Measurements from ENCODE around the gene MAP2K7.
A peak's percentile ranks its signal among the peaks of the same experiment; 100 is the strongest.
"Not testable (repeated sequence)": the region's sequence is repeated elsewhere in the genome, so short reads cannot be mapped to it uniquely, and the experiment has no call there.

MAP2K7 gene

DNA sequence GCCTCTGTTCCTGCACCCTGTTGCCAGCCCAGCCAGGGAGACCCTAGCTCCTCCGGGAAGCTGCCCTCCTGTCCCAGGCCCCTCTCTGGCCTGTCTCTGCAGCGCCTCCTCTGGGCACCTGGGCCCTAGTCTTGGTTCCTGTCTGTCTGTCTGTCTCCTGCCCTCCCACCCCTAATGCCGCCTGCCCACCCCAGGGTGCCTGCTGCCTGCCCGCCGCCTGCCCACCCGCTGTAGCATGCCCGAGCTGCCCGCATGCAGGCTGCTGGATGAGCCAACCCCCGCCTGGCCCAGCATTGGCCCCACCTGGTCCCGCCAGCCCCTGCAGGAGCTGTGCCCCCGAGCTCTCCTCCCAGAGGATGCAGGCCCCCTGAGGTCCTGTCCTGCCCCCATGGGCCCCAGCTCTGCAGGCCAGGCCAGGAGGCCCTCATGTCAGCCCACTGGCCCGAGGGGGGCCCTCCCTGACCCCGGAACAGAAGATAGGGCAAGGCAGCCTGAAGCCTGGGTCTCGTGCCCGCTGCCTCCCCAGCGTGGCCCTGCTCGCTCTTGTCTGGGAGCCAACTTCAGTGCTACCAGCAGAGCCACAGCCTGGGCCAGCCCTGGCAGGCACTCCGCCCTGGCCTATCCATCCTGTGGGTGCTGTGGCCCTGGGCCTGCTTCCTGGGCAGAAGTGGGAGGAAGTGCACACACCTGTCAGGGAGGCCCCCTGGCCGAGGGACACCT lies 5.2 kb downstream of the MAP2K7 start:
- no peak for DNase-seq

DNA sequence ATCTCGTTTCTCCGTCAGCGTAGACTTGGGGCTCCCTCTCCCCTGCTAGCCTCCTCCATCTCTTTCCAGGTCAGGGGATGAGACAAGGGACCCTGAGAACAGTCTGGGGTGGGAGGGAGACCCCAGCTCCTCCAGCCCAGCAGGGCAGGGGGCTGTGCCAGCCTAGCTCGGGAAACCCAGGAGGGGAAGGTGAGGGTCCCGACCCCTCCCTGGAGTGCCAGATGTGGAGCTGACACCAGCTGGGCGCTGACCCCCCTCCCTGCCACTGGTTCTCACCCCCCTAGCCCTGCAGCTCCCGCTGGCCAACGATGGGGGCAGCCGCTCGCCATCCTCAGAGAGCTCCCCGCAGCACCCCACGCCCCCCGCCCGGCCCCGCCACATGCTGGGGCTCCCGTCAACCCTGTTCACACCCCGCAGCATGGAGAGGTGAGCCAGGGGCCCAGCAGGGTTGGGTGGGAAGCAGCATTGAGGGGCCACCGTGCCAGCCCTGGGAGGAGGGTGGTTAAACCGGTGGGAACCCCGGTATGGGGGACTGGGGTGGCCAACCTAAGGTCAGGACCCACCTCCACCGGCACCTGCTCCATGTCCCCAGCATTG lies 5.9 kb downstream of the MAP2K7 start:
- no peak for DNase-seq

DNA sequence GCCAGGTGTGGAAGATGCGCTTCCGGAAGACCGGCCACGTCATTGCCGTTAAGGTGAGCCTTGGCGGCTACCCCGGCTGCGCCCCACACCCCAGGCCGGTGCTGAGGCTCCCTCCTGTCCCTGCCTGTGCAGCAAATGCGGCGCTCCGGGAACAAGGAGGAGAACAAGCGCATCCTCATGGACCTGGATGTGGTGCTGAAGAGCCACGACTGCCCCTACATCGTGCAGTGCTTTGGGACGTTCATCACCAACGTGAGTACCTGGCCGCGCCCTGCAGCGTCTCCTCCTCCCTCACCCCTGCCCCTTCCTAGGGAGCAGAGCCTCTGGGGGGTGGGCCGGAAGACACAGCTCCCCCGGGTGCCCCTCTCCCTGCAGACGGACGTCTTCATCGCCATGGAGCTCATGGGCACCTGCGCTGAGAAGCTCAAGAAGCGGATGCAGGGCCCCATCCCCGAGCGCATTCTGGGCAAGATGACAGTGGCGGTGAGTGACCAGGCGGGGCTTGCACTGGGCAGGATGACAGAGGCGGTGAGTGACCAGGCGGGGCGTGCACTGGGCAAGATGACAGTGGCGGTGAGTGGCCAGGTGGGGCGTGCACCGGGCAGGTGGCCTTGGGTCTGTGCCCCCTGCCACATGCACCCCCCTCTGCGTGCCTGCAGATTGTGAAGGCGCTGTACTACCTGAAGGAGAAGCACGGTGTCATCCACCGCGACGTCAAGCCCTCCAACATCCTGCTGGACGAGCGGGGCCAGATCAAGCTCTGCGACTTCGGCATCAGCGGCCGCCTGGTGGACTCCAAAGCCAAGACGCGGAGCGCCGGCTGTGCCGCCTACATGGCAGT lies 6.9 kb downstream of the MAP2K7 start:
- no peak for DNase-seq

DNA sequence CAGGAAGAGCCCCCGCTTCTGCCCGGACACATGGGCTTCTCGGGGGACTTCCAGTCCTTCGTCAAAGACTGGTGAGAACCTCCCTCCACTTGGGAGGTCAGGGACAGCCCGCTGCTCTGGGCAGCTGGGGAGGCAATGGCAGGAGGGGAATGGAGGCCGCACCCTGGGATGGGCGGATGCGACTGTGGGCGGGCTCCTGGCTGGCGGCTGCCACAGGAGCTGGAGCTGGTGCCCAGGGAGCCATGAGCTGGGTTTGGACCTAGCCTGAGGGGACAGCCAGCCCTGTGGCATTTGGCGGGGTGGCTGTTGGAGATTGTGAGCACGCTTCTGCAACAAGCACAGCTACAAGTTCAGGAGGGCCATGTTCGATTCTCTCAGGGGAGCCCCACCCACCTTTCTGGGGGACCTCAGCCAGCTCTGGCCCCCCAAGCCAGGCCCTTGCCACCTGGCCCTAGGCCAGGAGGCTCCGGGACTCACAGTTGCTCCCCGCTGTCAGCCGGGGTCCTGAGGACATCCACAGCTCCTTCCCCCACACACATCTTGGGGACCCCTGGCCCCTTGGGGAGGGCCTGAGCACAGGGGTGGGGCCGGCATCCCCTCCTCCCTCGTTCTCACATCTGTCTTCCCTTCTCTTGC lies 7.9 kb downstream of the MAP2K7 start:
- no peak for DNase-seq

DNA sequence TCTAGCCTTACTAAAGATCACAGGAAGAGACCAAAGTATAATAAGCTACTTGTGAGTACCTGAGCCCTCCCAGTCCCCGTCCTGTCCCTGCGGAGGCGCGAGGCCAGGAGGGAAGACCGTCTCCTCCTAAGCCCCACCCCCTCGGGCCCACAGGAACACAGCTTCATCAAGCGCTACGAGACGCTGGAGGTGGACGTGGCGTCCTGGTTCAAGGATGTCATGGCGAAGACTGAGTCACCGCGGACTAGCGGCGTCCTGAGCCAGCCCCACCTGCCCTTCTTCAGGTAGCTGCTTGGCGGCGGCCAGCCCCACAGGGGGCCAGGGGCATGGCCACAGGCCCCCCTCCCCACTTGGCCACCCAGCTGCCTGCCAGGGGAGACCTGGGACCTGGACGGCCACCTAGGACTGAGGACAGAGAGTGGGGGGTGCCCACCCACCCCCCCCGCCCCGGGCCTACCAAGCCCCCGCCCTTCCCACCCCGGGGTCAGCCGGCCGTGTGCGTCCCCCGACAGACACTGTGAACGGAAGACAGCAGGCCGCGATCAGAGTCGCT lies 8.5 kb downstream of the MAP2K7 start:
- DNase-seq = no peak

DNA sequence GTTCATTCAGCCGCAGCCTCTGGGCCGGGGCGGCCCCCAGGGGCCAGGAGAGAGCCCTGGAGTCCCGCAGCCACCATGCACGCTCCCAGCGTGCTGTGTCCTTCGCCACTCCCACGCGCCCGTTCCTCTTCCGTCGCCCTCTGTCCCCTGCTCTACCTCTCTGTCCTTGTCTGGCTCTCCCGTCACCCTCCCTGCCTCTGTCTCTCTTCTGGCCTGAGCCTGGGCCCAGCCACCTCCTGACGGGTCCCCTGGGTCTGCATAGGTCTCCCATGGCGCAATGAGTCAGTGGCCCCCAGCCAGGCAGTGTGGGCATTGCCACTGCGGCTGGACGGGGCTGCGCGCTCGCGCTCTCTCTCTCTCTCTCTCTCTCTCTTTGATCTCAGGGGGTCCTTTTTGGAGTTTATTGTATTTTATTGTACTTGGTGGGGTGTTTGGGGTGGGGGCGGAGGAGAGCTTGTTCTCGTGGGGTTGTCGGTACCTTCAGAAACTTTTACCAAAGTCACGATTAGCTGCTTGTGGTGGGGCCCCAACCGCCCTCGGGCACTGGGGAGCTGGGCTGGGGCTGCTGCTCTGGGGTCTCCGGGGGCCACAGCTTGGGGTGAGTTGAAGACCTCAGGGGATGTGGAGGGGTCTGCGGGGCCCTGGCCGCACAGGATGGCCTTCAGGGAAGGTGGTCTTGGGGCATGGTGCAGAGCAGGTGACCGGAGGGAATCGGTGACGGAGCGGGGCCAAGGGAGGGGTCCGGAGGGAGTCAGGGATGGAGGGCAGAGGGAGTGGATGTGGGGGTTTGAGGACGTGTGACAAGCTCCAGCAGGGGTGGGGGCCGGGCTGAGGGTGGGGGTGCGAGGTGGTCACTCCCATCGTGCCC lies 9.3 kb downstream of the MAP2K7 start:
- DNase-seq = no peak

DNA sequence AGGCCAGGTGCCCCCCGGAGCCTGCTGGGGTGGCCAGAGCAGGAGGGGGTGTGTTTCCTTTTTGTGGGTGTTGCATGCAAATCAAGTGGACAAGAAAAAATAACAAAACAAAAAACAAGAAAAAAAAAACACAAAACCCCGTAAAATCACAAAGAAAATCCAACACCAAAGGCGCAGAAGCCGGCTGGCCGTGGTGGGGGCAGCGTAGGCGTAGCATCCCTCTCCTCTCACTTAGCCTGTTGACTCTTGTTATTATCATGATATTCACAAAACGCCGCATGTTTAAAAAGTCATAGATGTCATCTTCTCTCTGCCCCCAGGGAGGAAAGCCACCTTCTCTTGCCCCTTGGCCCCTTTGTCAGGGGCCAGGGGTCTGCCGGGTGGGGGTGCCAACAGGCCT lies 10.0 kb downstream of the MAP2K7 start:
- DNase-seq = no peak

DNA sequence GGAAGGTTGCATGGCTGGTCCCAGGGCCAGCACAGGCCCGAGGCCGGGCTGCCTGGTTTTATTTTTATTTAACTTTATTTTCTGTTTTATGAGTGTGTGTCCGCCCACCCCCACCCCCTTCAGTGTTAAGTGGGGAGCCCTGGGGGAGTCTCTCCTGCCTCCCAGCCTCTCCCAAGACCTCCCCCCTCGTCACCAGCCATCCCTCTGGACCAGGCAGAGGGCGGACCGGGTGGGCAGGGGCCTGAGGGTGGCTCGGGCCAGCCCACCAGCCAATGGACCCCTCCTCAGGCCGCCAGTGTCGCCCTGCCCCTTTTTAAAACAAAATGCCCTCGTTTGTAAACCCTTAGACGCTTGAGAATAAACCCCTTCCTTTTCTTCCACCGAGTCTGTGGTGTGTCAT lies 10.4 kb downstream of the MAP2K7 start:
- DNase-seq = no peak

DNA sequence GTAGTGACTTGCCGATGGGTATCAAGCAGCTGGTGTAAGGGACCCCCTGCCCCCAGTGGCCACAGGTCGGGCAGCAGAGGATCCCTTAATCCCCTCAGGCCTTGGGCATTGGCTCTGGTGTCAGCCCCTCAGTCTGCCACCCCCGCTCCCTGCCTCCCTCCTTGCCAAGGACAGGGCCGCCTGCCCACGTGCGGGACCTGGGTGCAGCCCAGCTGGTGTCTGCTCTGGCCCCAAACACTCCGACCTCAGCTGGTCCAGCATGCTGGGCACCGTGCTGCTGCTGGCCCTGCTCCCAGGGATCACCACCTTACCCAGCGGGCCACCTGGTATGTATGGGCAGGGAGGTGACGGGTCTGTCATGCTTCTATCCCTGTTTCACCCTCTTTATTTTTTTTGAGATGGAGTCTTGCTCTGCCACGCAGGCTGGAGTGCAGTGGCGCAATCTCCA lies 10.9 kb downstream of the MAP2K7 start, which contains the start of gene TGFBR3L:
TSS of gene TGFBR3L (plus strand) at position 233 of the 448 bp plus-strand sequence.
- DNase-seq = no peak

DNA sequence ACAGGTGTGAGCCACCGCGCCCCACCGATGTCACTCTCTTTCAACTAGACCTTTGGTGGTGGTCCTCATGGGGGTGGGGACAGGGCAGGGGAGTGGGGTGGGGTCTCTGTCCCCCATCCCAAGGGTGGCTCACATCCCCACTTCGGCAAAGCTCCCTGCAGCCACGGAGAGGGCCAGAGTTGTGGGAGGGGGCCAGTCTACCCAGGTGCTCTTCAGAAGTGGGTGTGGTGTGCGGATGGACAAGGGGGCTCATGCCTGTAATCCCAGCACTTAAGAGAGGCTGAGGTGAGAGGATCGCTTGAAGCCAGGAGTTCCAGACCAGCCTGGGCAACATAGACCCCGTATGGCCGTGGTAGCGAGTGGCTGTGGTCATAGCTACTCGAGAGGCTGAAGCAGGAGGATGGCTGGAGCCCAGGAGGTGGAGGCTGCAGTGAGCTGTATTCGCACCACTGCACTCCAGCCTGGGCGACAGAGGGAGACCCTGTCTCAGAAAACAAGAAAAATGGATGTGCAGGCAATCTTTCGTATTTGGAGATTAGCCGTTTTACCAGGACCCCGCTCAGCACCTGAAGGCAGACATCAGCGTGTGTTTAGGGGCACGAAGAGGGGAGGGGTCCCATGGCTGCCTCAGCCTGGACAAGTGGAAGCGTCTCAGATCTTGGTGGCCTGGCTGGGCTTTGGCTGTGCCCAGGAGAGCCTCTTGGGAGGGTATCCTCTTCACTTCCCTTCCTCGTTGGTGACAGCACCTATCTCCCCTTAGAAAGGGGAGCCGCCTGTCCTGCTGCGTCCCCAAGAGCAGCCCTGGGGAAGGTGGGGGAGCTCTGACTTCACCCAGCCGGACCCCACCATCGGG lies 11.8 kb downstream of the MAP2K7 start:
- DNase-seq = no peak

DNA sequence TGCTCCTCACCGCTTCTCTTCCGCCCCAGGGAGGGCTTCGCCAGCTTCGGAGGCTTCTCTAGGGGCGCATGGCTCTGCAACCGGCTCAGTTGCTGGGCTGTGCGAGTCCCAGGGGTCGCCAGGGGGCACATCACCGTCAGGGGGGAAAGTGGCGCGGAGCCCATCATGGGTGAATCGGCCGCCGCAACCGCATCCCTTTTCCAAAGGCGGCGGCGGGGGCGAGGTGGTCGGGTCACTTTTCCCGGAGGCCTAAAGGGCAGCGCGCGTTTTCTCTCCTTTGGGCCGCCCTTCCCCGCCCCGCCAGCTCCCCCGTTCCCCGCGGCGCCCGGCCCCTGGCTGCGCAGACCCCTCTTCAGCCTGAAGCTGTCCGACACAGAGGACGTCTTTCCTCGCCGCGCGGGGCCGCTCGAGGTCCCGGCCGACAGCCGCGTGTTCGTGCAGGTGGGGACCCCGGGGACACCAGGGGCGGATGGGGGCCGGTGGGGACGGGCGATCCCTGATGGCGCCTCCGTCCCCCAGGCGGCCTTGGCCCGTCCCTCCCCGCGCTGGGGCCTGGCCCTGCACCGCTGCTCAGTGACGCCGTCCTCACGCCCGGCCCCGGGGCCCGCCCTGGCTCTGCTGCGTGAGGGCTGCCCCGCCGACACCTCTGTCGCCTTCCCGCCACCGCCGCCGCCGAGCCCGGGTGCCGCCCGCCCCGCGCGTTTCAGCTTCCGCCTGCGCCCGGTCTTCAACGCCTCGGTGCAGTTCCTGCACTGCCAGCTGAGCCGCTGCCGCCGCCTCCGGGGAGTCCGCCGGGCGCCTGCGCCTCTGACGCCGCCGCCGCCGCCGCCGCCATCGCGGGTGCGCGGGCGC lies 12.7 kb downstream of the MAP2K7 start:
- peak; percentile 69 to 84 (median 72) for DNase-seq

DNA sequence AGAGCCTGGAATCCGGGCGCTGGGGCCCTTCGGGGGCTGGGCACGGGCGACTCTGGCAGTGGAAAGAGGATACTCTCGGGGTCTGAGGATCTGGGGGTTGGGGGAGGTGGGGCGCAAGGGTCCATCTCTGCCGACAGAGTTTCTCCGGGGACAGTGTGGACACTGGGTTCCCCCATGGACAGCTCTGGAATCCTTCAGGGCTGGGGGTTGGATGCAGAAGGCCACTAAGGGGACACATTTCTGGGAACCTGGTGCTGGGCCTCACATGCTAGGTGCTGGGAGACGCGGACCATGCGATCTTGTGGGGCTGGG lies 13.2 kb downstream of the MAP2K7 start:
- no peak for DNase-seq

DNA sequence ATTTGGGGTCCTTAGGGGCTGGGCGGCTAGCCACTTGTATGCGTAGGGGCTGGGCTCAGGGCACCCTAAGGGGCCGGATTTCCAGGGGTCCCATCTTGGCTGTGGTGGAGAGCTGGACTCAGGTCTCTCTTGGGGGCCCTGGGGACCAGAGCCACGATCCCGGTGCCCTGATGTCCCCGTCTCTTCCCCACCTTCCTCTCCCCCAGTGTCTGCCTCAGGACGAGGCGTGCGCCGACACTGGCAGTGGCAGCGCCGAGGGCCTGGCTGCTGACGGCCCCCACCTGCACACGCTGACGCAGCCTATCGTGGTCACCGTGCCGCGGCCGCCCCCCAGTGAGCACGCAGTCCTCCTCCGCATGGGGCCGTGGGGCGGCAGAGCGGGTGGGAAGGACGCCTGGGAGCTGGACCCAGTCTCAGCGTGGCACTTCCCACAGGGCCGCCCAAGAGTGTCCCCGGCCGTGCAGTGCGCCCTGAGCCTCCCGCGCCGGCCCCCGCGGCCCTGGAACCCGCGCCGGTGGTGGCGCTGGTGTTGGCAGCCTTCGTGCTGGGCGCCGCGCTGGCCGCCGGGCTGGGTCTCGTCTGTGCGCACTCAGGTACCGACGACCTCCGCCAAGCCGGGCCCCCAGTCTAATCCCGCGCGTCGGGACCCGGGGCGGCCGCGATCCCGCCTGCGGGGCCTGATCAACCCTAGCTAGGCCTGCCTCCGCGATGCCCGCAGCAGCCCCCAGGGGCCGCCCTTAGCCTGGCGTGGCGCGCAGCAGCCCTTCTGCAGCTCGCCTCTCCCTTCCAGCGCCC lies 13.8 kb downstream of the MAP2K7 start:
- DNase-seq = peak; percentile 66 to 85 (median 71)

DNA sequence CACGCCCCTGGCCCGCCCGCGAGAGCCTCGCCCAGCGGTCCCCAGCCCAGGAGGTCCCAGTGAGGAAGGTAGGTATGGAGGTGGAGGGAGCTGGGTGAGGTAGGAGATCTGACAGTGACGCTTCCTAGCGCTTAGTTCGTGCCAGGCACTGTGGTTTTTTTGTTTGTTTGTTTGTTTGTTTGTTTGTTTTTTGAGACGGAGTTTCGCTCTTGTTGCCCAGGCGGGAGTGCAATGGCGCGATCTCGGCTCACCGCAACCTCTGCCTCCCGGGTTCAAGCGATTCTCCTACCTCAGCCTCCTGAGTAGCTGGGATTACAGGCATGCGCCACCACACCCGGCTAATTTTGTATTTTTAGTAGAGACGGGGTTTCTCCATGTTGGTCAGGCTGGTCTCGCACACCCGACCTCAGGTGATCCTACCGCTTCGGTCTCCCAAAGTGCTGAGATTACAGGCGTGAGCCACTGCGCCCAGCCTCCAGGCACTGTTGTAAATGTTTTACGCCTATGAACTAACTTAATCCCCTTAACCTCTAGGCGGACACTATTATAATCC lies 14.5 kb downstream of the MAP2K7 start:
- DNase-seq = not testable (repeated sequence)

DNA sequence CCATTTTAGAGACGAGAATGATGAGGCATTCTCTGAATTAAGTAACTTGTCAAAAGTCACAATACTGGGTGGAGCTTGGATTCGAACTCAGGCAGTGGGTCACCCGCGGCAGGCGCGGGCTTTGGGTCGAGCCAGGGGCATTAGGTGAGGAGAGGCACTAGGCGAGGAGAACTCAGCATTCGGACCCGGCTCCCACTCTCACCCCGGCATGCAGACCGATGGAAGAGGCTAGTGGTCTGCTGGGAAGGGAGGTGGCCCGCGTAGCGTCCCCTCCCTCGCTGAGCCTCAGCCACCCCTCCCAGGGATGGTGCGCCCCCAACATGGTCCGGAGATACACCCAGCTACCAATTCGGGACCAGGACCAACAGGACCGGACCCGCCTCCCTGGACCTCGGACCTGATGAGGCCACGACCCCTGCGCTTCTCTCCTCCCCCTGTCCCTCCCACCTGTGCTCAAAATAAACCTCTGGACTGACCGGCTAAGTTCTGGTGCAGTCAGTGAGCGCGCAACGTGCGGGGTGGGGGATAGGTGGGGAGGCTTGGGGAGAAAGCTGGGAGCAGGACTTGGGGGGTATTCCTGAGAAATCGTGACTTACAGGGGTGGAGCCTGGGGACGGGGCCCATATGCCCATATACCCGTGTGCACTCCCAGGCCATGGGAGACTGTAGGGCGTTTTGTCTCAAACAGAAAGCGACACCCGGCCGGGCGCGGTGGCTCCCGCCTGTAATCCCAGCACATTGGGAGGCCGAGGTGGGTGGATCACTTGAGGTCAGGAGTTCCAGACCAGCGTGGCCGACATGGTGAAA lies 15.1 kb downstream of the MAP2K7 start:
- DNase-seq = no peak

DNA sequence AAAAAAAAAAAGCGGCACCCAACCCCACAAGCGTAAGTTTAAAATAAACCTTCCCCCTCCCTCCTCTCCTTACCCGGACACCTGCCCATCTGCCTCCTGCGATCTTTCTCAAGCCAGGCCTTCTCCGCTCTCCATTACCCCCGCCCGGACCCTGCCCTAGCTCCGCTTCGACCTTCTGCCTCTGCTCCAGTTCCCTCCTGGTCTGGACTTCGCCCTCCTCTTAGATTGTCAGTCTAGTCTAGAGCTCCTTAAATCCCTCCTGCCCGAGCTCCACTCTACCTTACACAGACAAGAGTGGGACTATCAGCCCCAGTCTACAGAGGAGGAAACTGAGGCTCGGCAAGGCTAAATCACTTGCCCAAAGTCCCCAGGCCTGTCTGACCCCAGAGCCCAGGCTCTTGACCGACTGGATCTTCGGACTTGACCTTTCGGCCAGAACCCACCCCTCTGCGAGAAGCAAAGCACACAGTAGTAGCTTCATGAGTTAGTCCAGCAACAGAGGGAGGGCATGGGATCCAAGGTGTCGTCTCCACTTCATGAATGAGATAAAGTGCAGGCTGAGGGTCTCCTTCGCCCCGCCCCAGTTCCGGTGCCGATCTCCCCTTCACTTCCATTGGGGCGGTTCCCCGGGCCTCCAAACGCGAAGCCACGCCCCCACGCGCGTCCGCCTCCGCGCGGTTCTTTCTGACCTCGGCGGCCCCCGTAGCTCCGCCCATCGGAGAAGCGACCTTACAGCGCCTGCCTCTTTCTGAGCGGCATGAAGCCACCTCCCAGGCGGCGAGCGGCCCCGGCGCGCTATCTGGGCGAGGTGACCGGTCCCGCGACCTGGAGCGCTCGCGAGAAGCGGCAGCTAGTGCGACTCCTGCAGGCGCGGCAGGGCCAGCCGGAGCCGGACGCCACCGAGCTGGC lies 16.2 kb downstream of the MAP2K7 start, which contains the start of gene SNAPC2:
TSS of gene SNAPC2 (plus strand) at position 729 of the 909 bp plus-strand sequence. CDS start at position 758, 29 bp downstream.
- peak; percentile 96 to 98 (median 97) for DNase-seq

Measured in suppressor macrophage treated with lipopolysaccharide for 1 hour (primary cell).